Measurements from ENCODE around the gene DDX52. TPM values are rescaled to one million over a fixed set of nuclear protein-coding genes. Genes with fewer than 3 reads are reported as not detected.

The DDX52 gene
- total and polyA plus RNA-seq, 2 of the 13 experiments (the other 11 are each of a cell fraction or from before 2014, with no cell fraction given), result 8.9 to 36.1 TPM

GRCh38 chr17:37609170-37610040 is 33.8 kb downstream of the DDX52 start, which contains the start of gene SYNRG (continued):
- peak; percentile 73; the same call in 1 of the 2 replicates for TF ChIP-seq SP5 (CRISPR knock-in tag; IDR thresholded peaks at IDR 0.05; ENCODE audit: borderline replicate concordance, low read depth)
- 0 out of 2 replicates have a peak, but pooled peaks have one; percentile 45 for TF ChIP-seq ZNF205 (CRISPR knock-in tag; IDR thresholded peaks at IDR 0.05)
- TF ChIP-seq GRHL1 (CRISPR knock-in tag; conservative IDR thresholded peaks at IDR 0.05), result no peak
- TF ChIP-seq ZHX2 (IDR thresholded peaks at IDR 0.05; ENCODE audit: low read depth), result peak; percentile 67; the same call in 1 of the 2 replicates
- no peak for TF ChIP-seq ZHX2 (CRISPR knock-in tag; IDR thresholded peaks at IDR 0.05; ENCODE audit: borderline replicate concordance)
- 0 out of 2 replicates have a peak, but pooled peaks have one; percentile 74 for TF ChIP-seq ZNF383 (CRISPR knock-in tag; IDR thresholded peaks at IDR 0.05; ENCODE audit: borderline replicate concordance)
- TF ChIP-seq, protein P1, sequence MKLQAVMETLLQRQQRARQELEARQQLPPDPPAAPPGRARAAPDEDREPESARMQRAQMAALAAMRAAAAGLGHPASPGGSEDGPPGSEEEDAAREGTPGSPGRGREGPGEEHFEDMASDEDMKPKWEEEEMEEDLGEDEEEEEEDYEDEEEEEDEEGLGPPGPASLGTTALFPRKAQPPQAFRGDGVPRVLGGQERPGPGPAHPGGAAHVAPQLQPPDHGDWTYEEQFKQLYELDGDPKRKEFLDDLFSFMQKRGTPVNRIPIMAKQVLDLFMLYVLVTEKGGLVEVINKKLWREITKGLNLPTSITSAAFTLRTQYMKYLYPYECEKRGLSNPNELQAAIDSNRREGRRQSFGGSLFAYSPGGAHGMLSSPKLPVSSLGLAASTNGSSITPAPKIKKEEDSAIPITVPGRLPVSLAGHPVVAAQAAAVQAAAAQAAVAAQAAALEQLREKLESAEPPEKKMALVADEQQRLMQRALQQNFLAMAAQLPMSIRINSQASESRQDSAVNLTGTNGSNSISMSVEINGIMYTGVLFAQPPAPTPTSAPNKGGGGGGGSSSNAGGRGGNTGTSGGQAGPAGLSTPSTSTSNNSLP (IDR thresholded peaks at IDR 0.05; ENCODE audit: low read depth, low read length), result peak; percentile 42; the same call in 1 of the 2 replicates
- peak; percentile 91; the same call in 1 of the 2 replicates for TF ChIP-seq ZNF558 (CRISPR knock-in tag; IDR thresholded peaks at IDR 0.05; ENCODE audit: borderline replicate concordance)
- TF ChIP-seq XBP1 (CRISPR knock-in tag; IDR thresholded peaks at IDR 0.05), result no peak
- TF ChIP-seq SKI (IDR thresholded peaks at IDR 0.05; ENCODE audit: partially characterized antibody), result peak; percentile 42
- no peak for TF ChIP-seq ZBTB33 (CRISPR knock-in tag; IDR thresholded peaks at IDR 0.05)
- TF ChIP-seq FIP1L1 (IDR thresholded peaks at IDR 0.05; ENCODE audit: borderline replicate concordance, insufficient read depth, low read depth, low read length), result peak; percentile 96
- no peak for TF ChIP-seq PTBP1 (IDR thresholded peaks at IDR 0.05; ENCODE audit: low read depth, low read length, poor library complexity, severe bottlenecking)
- no peak for TF ChIP-seq ZNF557 (CRISPR knock-in tag; IDR thresholded peaks at IDR 0.05)
- no peak for TF ChIP-seq SATB2 (CRISPR knock-in tag; IDR thresholded peaks at IDR 0.05)
- TF ChIP-seq AHR (CRISPR knock-in tag; IDR thresholded peaks at IDR 0.05), result 0 out of 2 replicates have a peak, but pooled peaks have one; percentile 28
- peak; percentile 99 for TF ChIP-seq AGO2 (optimal IDR thresholded peaks at IDR 0.05; ENCODE audit: low read depth, low read length)

All from HepG2 (cell line).